Middle frontal gyrus (tissue), 1 donor: Measurements from ENCODE around the gene BPIFA1.

Experiments
- DNase-seq: peaks from one replicate; pipeline ENCODE4 v3.0.0-alpha.2; 2015; ENCODE audit warnings: low spot score; ENCODE audit errors: extremely low spot score

BPIFA1 gene

DNA sequence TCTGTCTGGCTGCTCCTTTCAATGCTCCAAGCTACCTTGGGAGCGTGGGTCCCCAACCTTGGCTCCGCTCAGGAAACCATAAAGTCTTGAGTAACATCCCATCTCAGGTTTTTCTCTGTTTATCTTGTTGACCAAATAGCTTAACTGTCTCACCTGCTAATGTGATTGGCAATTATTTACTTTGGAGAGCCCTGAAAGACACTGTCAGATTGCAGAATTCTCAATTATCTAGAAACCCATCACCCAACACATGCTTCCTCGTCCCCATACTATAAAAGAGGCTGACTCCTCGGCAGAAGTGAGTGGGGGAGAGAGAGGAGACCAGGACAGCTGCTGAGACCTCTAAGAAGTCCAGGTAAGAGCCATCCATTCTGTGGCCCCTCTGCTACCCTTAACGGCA lies at the start of gene BPIFA1:
Gene BPIFA1 (plus strand): TSS at position 301 of the 400 bp plus-strand sequence. CDS start 1,716 bp downstream, outside the sequence.
- no peak for DNase-seq

DNA sequence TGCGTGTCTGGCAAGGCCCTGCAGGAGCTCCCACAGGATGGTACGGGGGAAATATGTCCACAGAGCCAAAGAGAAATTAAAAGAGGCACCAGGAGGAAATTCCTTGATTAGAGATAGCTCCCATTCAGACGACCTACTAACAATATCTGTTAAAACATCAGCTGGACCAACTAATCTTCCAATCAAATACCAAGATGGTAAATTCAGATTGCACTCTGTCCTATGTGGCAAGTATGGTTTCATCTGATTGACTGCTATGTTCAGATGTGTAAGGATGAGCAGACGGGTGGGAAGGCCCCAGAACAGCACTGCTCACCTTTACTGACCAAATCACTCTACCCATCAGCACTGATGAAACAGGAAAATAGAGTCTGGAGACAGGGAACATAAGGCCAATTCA lies 48.3 kb upstream of the BPIFA1 start:
- no peak for DNase-seq

DNA sequence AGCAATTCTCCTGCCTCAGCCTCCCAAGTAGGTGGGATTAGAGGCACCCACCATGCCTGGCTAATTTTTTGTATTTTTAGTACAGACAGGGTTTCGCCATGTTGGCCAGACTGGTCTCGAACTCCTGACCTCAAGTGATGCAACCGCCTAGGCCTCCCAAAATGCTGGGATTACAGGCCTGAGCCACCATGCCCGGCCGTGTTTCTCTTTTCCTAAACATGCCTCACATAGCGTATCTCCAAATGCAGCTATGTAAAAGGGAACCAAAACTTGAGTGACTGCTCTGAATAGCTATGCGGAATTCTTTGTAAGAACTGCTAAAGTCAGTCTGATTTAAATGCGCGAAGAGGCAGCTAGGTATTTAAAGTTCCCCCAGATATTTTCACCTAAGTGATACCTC lies 47.4 kb upstream of the BPIFA1 start:
- DNase-seq = no peak

DNA sequence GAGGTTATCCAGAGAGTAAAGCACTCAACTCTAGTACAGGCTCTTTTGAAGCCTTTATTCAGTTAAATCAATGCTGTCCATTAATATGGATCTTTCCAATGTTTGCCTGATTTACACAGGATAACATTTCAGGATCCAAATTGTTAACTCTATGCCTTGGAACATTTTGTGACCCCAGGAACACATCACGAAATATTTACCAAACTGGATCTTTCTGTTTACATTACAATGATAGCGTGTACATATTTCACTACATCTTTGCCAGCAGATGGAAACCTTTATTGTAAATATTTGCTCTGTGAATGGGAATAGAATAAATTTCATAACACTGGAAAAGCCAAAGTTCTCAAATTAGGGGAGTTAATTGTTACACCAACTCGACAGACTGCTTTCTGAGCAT lies 44.3 kb upstream of the BPIFA1 start:
- DNase-seq = no peak

DNA sequence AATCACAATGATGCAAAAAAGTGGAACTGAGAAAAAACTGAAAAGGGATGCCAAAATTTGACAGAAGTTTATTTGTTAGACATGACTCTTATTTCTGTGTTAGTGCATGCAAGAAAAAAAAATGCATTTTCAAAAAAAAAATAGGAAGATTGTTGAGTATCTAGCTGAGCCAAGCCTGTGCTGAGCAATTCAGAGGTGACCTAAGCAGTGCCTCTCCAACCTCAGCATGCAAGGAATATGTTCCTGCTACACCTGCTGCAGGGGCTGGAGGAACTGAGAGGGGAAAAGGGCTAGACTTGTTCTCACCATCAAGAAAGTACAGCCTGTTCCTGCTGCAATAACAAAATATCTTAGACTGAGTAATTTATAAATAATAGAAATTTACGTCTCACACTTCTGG lies 43.8 kb upstream of the BPIFA1 start:
- DNase-seq = no peak

DNA sequence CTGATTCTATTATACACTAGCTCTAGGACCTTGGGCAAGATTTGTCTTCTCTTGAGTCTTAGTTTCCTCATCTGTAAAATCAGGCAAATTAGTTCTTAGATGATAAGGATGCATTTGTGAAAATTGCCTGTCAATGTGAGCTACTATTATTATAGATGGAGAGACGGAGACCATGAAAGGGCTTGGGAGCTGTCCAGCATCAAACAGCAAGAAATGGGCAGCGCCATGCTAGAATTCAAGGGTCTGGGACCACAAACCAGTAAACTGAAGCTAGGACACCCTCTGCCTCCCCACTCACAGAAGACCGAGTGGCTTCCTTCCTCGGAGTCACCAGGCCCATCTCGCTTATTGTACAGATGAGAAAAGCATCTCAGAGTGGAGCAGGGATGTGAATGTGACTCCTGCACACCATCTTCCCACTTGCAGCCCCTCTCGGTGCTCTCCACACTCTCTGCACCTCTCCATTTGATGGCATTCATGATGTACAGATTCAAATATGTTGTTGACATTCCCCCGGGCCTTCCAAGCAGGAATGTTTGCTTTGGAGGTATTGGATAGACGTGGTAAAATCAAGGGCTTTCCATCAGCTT lies 42.8 kb upstream of the BPIFA1 start:
- DNase-seq = no peak

DNA sequence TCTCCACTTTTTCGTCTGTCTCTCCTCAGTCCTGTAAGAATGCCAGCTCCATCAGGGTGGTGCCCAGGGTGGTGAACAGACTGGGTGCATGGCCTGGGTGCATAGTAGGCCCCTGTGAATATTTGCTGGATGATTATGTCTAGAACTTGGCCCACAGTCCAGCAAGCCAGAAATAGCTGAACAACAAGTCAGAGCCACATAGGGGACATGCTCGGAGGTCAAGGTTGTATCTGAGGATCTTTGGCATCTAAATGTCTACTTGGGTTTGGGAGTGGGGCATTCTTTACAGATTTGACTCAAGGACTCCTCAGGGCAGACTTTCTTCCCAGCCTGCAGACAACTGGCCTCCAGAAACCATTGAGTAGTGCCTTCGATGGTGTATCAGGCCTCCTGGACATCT lies 36.8 kb upstream of the BPIFA1 start:
- DNase-seq = no peak

DNA sequence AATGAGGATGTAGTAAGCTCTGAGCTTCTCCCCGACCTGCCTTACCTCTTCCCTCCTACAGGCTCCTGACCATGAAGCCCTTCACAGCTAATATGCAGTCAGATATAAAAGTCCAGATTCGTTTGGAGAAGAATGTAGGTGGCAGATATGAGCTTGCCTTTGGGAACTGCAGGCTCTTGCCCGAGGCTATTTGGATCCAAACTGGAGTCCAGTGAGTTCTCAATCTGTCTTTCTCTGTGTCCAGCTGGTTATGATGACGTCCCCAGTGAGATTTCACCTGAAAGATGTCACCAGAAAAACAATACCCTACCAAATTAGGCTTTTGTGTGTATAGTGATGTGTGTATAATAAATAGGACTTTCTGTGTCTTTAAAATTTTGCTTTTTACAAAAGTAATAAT lies 33.3 kb upstream of the BPIFA1 start:
- no peak for DNase-seq

DNA sequence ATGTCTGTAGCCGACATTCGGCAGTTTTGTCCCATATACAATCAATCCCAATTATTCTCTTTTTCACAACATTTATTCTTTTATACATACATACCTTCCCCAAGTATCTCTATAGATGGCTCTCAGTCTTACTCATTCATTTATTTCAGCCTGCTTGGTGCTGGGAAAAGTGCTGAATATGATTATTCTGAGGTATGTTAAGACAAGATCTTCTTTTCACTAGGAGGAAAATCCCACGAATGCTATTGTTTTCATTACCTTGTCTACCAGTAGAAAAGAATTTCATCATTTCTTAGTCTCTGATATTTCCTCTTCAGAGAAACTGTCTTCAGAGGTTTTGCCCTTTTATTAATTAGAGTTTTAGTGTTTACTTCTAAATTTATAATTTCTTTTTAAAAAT lies 32.4 kb upstream of the BPIFA1 start:
- DNase-seq = no peak

DNA sequence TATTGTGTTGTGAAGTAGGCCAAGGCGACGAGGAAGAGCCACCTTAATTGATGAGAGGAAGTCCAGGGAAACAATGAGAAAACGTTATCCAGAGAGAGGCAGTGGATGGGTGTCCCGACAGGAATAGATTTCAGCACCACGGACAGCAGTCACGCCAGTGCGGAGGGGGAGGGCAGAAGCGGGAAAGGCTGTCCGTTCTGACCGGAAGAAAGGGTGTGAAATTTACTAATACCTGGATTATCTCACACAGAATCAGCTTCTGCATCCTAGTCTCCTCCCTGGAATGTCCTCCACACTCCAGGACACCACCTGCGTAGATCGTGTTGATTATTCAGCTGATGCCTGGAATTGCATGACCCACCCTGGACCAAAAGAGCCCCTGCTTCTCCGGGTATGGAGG lies 26.0 kb upstream of the BPIFA1 start:
- DNase-seq = no peak

DNA sequence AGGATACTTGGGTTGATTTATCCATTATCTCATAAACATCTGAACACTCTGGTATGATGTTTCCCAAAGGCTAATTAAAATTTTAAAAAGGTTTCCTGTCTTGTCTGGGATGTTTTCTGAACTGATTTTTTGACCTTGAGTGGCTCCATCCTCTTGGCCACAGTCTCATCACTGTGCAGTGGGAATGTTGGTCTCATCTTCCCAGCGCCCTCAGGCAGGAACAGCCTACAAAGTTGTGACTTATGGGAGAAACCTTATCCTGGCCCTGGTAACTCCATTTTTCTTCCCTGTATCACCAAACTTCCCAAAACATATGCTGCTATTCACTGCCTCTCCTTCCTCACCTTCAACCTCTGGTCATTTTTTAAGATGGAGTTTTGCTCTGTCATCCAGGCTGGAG lies 25.4 kb upstream of the BPIFA1 start:
- no peak for DNase-seq

DNA sequence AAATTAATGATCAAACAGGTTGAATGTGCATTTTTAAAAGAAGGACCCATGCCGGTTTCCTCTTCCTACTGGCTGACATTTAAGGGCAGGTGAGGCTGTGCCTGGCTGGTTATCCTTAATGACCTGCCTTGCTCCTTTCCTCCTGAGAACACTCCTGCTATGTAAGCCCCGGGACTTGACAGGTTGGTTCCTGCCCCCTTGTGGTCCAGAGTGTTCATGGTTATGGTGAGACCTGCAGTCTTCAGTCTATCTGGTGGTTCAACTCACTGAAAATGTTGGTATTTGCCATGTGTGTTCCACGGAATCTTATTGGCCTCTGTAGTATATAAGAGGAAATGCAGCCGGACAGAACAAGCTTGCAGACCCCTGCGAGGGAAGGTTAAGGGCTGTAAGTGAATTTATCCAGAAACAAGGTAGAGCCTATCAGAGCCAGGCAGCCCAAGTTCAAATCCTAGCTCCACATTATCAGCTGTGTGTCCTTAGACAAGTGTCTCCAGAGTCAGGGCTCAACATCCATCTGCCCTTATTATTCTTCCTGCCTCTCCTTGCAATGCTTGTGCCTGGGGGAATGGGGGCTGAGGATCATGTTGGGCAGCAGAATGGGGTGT lies 23.9 kb upstream of the BPIFA1 start:
- DNase-seq = peak; percentile 16

DNA sequence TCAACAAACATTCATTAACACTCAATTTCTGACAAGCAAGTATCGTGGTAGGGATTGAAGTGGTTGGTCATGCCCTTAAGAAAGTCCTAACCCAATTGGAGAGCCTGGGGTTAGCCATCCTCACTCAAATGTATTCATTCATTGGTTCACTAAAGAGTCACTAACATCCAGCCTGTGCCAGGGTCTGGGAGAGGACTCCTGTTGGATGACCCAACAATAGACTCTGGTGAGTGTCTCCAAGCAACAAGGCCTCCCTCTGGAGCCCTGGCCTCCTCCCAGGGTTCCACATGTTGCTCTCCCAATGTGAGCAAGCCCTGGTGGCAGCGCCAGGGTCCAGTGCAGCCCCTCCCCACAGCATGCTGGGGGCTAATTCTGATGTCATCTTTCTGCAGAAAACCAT lies 18.7 kb upstream of the BPIFA1 start, which contains the start of gene BPIFA3:
Gene BPIFA3 (plus strand): TSS at position 301 of the 400 bp plus-strand sequence. CDS start 185 bp downstream, outside the sequence.
- no peak for DNase-seq

DNA sequence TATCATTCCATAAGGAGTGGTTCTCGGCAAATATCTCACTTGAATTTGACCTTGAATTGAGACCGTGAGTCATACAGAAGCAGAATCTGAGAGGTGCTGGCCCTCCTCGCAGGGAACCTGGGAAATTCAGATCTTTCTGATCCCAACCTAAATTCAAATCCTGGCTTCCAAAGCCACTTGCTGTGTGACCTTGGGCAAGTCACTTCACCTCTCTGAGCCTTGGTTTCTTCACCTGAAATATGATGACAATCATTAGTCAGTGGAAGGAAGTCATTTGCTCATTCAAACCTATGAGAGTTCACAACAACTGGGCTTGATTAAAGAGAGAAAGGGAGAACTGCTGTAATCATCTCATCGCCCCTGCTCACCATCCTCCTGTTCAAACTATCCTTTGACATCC lies 11.4 kb upstream of the BPIFA1 start:
- DNase-seq = no peak

DNA sequence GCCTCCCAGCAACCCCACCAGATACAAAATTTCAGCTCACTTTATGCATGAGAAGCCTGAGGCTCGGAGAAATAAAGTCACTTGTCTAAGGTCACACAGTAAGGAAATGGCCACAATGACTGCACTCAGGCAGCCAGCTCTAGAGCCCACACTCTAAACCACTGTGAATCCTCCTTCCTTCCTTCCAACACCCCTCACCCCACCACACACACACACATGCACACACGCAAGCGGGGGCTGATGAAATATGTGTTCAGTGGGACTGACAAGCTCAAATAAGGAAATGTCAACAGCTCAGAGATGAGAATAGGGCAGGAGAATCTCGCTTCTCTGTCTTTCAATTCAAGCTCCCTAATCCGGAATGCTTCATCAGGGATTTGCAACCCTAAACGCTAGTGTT lies 6.0 kb upstream of the BPIFA1 start:
- DNase-seq = no peak

DNA sequence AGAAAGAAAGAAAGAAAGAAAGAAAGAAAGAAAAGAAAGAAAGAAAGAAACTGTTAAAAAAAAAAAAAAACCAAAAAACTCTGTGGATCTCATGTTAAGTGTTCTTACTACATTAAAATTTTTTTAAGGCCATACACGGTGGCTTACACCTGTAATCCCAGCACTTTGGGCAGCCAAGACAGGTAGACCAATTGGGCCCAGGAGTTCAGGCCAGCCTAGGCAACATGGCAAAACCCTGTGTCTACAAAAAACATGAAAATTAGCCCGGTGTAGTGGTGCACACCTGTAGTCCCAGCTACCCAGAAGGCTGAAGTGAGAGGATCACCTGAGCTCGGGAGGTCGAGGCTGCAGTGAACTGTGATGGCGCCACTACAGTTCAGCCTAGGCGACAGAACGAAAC lies 4.6 kb upstream of the BPIFA1 start:
- no peak for DNase-seq

DNA sequence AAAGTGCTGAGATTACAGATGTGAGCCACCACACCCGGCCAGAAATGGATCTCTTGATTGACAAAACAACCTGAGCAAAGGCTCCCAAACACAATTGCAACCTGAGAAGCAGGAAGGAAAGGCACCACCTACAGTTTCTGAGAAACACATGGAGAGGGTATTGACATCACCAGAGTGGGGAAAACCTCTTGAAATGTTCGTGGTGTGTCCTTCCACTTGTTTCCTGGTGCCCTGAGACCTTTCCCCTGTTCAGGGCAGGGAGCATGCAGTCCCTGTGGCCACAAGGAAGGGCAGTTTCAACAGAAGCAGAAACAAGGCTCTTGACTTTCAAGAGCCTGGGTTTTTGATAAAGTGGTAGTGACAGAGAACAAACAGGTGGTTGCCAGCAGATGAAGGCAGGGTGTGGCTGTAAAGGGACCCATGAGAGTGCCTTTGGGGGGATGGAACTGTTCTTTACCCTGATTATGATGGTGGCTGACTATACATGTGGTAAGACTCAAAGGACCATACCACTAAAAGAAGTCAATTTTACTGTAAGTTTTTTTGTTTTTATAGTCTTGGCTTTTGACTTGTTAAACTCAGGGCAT lies 3.2 kb upstream of the BPIFA1 start:
- no peak for DNase-seq

DNA sequence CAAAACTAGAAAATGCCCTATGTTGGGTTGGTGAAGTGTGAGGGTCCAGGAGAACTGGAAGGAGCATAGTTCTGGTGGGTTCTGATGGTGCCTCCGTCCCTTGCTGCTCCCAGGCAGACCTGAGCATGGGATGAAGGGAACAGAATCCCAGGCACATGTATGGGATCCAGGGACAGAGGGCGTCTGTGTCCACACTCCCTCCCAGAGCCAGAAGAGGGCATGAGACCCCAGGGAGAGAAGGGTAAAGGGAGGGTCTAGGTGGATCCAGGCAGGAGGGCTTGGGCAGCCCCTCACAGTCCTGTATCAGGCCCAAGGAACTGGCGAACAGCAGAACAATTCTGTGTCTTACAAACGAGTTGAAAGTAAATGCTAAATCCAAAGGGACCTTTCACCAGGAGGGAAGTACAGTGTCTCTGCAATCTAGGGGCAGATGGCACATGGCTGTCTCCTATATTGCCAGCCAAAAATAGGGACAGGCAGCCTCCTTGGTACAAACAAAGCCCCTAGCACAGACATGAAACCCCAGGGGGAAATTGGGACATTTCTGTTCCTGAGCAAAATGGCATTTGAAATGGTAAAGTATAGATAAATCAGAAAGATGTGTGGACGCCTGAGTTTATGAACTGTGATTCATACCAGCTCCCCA lies 2.5 kb upstream of the BPIFA1 start:
- no peak for DNase-seq

DNA sequence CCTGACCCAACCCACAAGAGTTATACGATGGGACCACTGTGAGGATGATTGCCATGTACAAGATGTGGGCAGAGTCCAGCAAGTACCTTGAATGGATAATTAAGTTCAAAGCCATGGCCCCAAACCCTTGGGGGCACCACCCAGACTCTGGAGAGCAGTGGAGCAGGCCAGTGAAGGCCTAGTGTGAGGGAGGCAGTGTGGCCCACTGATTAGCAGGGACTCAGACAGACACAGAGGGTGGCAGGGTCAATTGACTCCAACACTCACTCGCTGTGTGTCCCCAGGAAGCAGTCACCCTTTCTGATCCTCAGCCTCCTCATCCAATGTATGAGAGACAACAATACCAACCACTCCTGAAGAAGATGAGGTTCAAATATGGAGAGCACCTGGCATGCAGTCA lies 1.7 kb upstream of the BPIFA1 start:
- DNase-seq = no peak

DNA sequence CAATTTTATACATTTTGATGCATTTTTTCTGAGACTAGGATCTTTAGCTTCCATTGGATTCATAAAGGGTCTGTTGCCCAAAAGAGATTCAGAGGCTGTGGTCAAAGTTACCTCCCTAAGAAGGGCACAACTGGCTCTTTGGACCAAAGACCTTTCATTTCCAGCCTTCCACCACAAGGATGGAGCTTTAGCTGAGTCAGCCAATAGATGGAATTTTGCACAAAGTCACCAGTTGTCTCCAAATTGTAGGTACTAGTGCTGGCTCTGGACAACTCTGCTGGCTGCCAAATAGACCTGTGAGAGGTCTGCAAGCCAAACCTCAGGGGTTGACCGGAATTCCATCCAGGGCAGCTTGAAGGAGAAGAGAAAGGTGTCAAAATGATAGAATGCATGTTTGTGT lies 555 bp downstream of the BPIFA1 start:
- DNase-seq = no peak

DNA sequence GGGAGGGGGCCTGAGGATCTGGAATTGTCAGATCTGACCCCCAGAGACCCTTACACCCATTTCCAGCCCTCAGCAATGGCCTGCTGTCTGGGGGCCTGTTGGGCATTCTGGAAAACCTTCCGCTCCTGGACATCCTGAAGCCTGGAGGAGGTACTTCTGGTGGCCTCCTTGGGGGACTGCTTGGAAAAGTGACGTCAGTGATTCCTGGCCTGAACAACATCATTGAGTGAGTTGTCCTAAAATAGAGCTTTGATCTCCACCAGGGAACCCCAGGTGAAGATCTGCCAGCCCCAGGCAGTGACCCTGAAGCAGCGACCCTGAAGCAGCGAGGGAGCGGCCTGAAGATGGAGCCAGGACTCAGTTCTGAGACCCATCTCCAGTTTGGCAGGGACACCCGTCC lies 2.2 kb downstream of the BPIFA1 start:
- DNase-seq = no peak

DNA sequence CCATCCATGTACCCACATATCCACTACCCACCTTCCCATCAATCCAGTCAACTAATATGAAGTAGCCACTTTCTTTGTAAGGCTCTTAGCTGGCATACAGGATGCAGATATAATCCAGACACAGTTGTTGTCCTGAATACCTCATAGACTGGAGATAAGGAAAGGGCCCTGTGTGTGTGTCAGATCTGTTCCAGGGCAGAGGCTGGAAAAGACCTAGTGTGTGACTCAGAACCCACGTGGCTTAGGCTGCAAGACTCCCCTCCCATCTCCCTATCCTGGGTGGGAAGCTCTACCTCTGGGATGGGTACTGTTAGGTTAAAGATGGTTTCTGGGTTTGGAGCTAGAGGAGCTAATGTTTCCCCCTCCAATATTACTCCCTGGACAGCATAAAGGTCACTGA lies 3.6 kb downstream of the BPIFA1 start:
- no peak for DNase-seq
